Right lobe of liver (tissue), 6 donors: ENCODE results near the gene LGI4. TPM values are rescaled to one million over a fixed set of nuclear protein-coding genes. Genes with fewer than 3 reads are reported as not detected.
A peak's percentile ranks its signal among the peaks of the same experiment; 100 is the strongest.

ENCODE experiments used
- ATAC-seq, 4 donors: fragments of 200-7000 bp; cut with Tn5 transposase; one replicate each; pipeline ENCODE4 v1.9.1; 2020; ENCODE audit warnings: mild to moderate bottlenecking in 4 of 4, moderate library complexity in 4 of 4
- DNase-seq, 3 donors: peaks; one replicate each; pipeline ENCODE4 v3.0.0-alpha.2; 2020
- H3K27ac ChIP-seq, 3 donors: fragments of 200-600 bp; one replicate each; pipeline ENCODE4 v1.8.0; 2022
- H3K27me3 ChIP-seq, 2 donors: fragments of 200-600 bp; one replicate each; pipeline ENCODE4 v1.8.0; 2022
- H3K36me3 ChIP-seq, 4 donors: fragments of 200-600 bp; sonication (generic) in 1 of 4; one replicate each; pipeline versions ENCODE4 v1.5.1 to v1.8.0; 2017 to 2022; ENCODE audit warnings: control low read depth in 1 of 4
- H3K4me1 ChIP-seq, 4 donors: fragments of 200-600 bp; sonication (generic) in 1 of 4; one replicate each; pipeline versions ENCODE4 v1.5.1 to v1.8.0; 2017 to 2022; ENCODE audit warnings: control low read depth in 1 of 4
- H3K4me3 ChIP-seq, 3 donors: fragments of 200-600 bp; one replicate each; pipeline ENCODE4 v1.8.0; 2022
- H3K9me3 ChIP-seq, 4 donors: fragments of 200-600 bp; sonication (generic) in 1 of 4; one replicate each; pipeline versions ENCODE4 v1.5.1 to v1.8.0; 2017 to 2022; ENCODE audit warnings: control low read depth in 1 of 4
- CTCF ChIP-seq, 4 donors: fragments of 200-600 bp in 3 of 4; fragments of 450-650 bp in 1 of 4; IDR thresholded peaks; one replicate each; pipeline versions ENCODE4 v1.5.1 to v1.8.0; 2016 to 2022; ENCODE audit warnings: antibody characterized with exemption in 4 of 4, mild to moderate bottlenecking in 2 of 4
- POLR2A ChIP-seq: fragments of 450-650 bp; IDR thresholded peaks from one replicate; pipeline ENCODE4 v1.6.1; 2017; ENCODE audit warnings: antibody characterized with exemption, mild to moderate bottlenecking
- WGBS: methylation state at CpG from one replicate; pipeline ENCODE4 v1.1.6; 2018; ENCODE audit warnings: low coverage, low lambda C conversion rate; ENCODE audit not compliant: insufficient coverage; ENCODE audit errors: missing lambda C conversion rate; 5-methylcytosine and 5-hydroxymethylcytosine counted together
- intact Hi-C, 2 donors: fragments of 100-400 bp; cut with DNase I; formaldehyde crosslinking; loops; one replicate each; pipeline versions ENCODE4 v1.11.2 to v1.14.1; 2022
- total RNA-seq, 6 experiments: library from RNA; depleted of rRNA in 2 of 6; stranded (reverse); fragments of >200 nt in 2 of 6; fragmentation: NEBNext Ultra II Directional in 3 of 6; extraction: Animal tissue kit (Norgen Biotek cat#: 25700) in 3 of 6; gene quantifications; one replicate each; pipeline versions ENCODE4 v1.1.0 to v1.2.4, GENCODE V29; 2016 to 2023
- donor health status: DM: no; HTN: yes; CAD: no.
- donor health status: DM: no; HTN: no; CAD: no.
- donor health status: DM: no; HTN: no; CAD: no.
- donor health status: DM: no; HTN: yes; CAD: no.
- donor health status: DM: no; HTN: yes; CAD: no.

The LGI4 gene
- total RNA-seq, 6 experiments from 2014 or later, result 0.99 to 2.0 (median 1.5) TPM

GRCh38 chr19:35141837-35142605 is 7.2 kb upstream of the LGI4 start:
- ATAC-seq (no peak), DNase-seq (peak in 1 of 3 donors; percentile 34)
- 59% methylated on average over 13 of the region's 21 CpGs for WGBS
- intact Hi-C loops, result no loop called here
- Histone ChIP-seq H3K4me3 (no peak overlapping the region), H3K36me3 (peaks cover 0 to 6% (median 0%) of the 10 kb centered on the region in 4 donors), H3K4me1 (peaks cover 0 to 33% (median 4%) of the 10 kb centered on the region in 4 donors), H3K9me3 (no peaks in the 10 kb centered on the region), H3K27ac (no peak overlapping the region), H3K27me3 (no peaks in the 10 kb centered on the region)
- TF ChIP-seq CTCF (IDR thresholded peaks at IDR 0.05), result no peak
- TF ChIP-seq POLR2A, result no peak

DNA sequence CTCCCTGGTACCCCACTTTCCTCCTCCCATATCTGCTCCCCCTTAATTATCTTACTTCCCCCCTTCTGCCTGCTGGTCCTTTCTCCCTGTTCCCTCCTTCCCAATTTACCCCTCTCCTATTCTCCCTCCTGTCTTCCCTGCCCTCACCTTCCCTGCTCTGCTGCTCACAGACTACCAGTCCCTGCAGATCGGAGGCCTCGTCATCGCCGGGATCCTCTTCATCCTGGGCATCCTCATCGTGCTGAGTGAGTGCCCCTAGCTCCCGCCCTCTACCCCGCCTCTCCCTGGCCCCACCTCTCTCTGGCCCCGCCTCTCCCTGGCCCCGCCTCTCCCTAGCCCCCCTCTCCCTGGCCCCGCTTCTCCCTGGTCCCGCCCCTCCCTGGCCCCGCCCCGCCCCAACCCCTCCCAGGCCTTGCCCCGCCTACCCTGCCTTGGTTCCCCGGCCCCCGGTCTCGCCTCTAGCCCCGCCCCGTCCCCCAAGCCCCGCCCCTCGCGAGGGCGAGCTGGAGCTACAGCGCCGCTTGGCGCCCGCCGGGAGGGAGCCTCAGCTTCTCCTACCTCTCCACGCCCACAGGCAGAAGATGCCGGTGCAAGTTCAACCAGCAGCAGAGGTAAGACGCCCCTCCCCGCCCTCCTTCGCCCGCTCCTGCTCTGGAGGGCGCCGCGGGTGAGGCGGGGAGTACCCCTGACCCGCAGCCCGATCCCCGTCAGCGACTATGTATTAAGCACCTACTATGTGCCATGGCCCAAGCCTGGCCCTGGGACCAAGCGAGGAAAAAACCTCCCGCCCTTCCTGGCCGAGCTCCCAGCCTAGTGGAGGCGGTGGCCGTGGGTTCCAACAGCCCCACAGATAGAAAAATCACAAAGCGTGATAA is 6.3 kb upstream of the LGI4 start:
- peak overlapping the region in 2 of 3 donors; percentile 86 to 97 for H3K27ac ChIP-seq
- no peaks in the 10 kb centered on the region for H3K27me3 ChIP-seq
- TF ChIP-seq POLR2A, result peak; percentile 39
- TF ChIP-seq CTCF (IDR thresholded peaks at IDR 0.05), result peak; percentile 27 to 52 (median 40)
- intact Hi-C loops, result no loop called here
- peak overlapping the region; percentile 19 to 57 (median 56) for H3K4me3 ChIP-seq
- no peaks in the 10 kb centered on the region for H3K9me3 ChIP-seq
- DNase-seq (peak; percentile 95 to 96 (median 95)), ATAC-seq (peak; percentile 64 to 78 (median 68))
- peaks cover 0 to 6% (median 0%) of the 10 kb centered on the region in 4 donors for H3K36me3 ChIP-seq
- H3K4me1 ChIP-seq, result peaks cover 0 to 40% (median 7%) of the 10 kb centered on the region in 4 donors
- 7% methylated on average over 35 of the region's 48 CpGs for whole genome bisulfite sequencing

GRCh38 chr19:35140207-35140961 is 5.5 kb upstream of the LGI4 start:
- TF ChIP-seq POLR2A, result no peak
- no peak for TF ChIP-seq CTCF (IDR thresholded peaks at IDR 0.05)
- Histone ChIP-seq H3K27me3 (no peaks in the 10 kb centered on the region), H3K4me1 (peaks cover 0 to 48% (median 11%) of the 10 kb centered on the region in 4 donors), H3K4me3 (peak overlapping the region; percentile 19 to 57 (median 56)), H3K9me3 (no peaks in the 10 kb centered on the region), H3K36me3 (peaks cover 0 to 6% (median 0%) of the 10 kb centered on the region in 4 donors), H3K27ac (peak overlapping the region; percentile 86 to 97 (median 93))
- intact Hi-C loops, result no loop called here
- WGBS, result 20% methylated on average over 8 of the region's 12 CpGs
- no peak for ATAC-seq
- DNase-seq, result no peak

DNA sequence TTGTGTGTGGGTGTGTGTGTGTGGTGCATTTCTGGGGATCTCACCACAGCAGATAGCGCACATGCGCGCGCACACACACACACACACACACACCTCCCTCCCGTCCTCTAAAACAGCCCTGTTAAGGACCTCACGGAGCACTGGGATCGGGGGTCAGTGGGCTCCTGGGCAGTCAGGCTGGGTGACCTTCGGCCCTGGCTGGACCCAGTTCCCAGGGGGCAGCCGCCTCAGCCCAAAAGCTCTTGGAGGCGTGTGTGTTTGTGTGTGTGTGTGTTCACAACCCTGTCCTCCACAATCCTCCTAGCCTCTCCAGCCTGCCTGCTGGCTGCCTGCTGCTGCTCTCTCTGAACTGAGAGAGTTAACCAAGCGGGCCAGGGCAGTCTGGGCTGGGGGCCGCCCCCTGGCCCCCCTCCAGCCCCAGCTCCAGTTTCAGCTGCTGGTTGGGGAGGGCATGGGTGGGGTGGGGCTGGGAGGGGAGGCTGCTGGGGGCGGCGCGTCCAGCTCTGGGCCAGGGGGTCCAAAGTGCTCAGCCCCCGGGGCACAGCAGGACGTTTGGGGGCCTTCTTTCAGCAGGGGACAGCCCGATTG is 3.5 kb upstream of the LGI4 start, which contains the start of gene FXYD1:
FXYD1 (plus strand) TSS at position 520 of the 588 bp plus-strand sequence. CDS start 1,256 bp downstream, outside the sequence.
- intact Hi-C loops, result loop anchor here in 1 of 2 donors (5.0 kb wide), 1 partner anchor 96 kb away; the partner anchor contains the start of gene HPN
- Histone ChIP-seq H3K27me3 (no peaks in the 10 kb centered on the region), H3K4me3 (peak within 1 kb of the TSS; percentile 19 to 57 (median 56)), H3K27ac (peak within 1 kb of the TSS; percentile 86 to 97 (median 93)), H3K4me1 (peaks cover 0 to 52% (median 14%) of the 10 kb centered on the region in 4 donors), H3K36me3 (peaks cover 0 to 6% (median 0%) of the 10 kb centered on the region in 4 donors), H3K9me3 (no peaks in the 10 kb centered on the region)
- TF ChIP-seq CTCF (IDR thresholded peaks at IDR 0.05) (no peak), POLR2A (no peak)
- peak; percentile 1 to 40 (median 26) for ATAC-seq
- WGBS, result 0% methylated on average over 2 of the region's 18 CpGs
- peak; percentile 50 to 90 (median 81) for DNase-seq
